HepG2 (cell line): Measurements from ENCODE around the gene DST.

ENCODE experiments used
- AGO1 ChIP-seq: fragments of 200-400 bp; formaldehyde crosslinking; IDR thresholded peaks from 2 replicates; pipeline ENCODE4 v1.6.1; 2017; ENCODE audit warnings: mild to moderate bottlenecking, low read depth, low read length, moderate library complexity; ENCODE audit not compliant: poor library complexity, severe bottlenecking
- ARHGAP35 ChIP-seq: sonication (generic); formaldehyde crosslinking; IDR thresholded peaks from 2 replicates; pipeline ENCODE4 v1.9.0; 2022; ENCODE audit warnings: mild to moderate bottlenecking, inconsistent platforms, moderate library complexity, missing genetic modification reagents, borderline replicate concordance
- ASH2L ChIP-seq: fragments of 300-600, 200-600 bp; sonication (generic); IDR thresholded peaks from 2 replicates; pipeline ENCODE4 v1.7.0; 2017; ENCODE audit warnings: low read depth, mild to moderate bottlenecking, moderate library complexity, mixed read lengths, low read length; ENCODE audit not compliant: insufficient read length
- CTCF ChIP-seq: sonication (generic); formaldehyde crosslinking; IDR thresholded peaks from 2 replicates; pipeline ENCODE4 v1.5.0; 2020; ENCODE audit warnings: mild to moderate bottlenecking, missing genetic modification reagents, moderate library complexity
- DNMT1 ChIP-seq: sonication (generic); formaldehyde crosslinking; IDR thresholded peaks from 2 replicates; pipeline ENCODE4 v1.5.1; 2020; ENCODE audit warnings: mild to moderate bottlenecking, missing genetic modification reagents
- LCORL ChIP-seq, 2 experiments: fragments of 450-650 bp in 1 of 2; sonication (generic) in 1 of 2; formaldehyde crosslinking in 1 of 2; IDR thresholded peaks; 2 replicates each; pipeline versions ENCODE4 v1.5.0 to v1.6.1; 2017 to 2020; ENCODE audit warnings: antibody characterized with exemption in 1 of 2, missing genetic modification reagents in 1 of 2
- NR3C1 ChIP-seq: sonication (generic); formaldehyde crosslinking; IDR thresholded peaks from 2 replicates; pipeline ENCODE4 v1.4.0; 2020; ENCODE audit warnings: missing genetic modification reagents
- PHF20 ChIP-seq: sonication (generic); formaldehyde crosslinking; IDR thresholded peaks from 2 replicates; pipeline ENCODE4 v1.5.0; 2020; ENCODE audit warnings: mild to moderate bottlenecking, missing genetic modification reagents
- POLR2A ChIP-seq, 2 experiments: IDR thresholded peaks; 2 replicates each; pipeline ENCODE4 v1.6.1; 2011; ENCODE audit warnings: low read depth in 2 of 2, low read length in 2 of 2, mild to moderate bottlenecking in 1 of 2, moderate library complexity in 1 of 2; ENCODE audit not compliant: insufficient read depth in 1 of 2
- RELA ChIP-seq: sonication (generic); formaldehyde crosslinking; IDR thresholded peaks from 2 replicates; pipeline ENCODE4 v1.4.0; 2020; ENCODE audit warnings: missing genetic modification reagents
- TAF15 ChIP-seq: fragments of 200-400 bp; formaldehyde crosslinking; IDR thresholded peaks from one replicate; pipeline ENCODE4 v1.6.1; 2018; ENCODE audit warnings: mild to moderate bottlenecking, low read depth, low read length; ENCODE audit not compliant: poor library complexity, severe bottlenecking
- TCF7 ChIP-seq: sonication (generic); IDR thresholded peaks from 2 replicates; pipeline ENCODE4 v1.6.1; 2016; ENCODE audit warnings: antibody characterized with exemption, low read depth
- ZNF143 ChIP-seq: sonication (generic); formaldehyde crosslinking; IDR thresholded peaks from 2 replicates; pipeline ENCODE4 v1.4.0; 2020; ENCODE audit warnings: missing genetic modification reagents
- ZNF263 ChIP-seq: sonication (generic); formaldehyde crosslinking; IDR thresholded peaks from 2 replicates; pipeline ENCODE4 v1.4.0; 2020; ENCODE audit warnings: missing genetic modification reagents

- TF ChIP-seq POLR2A (IDR thresholded peaks at IDR 0.05; ENCODE audit: insufficient read depth in 1 of 2, low read depth in 2 of 2, low read length in 2 of 2), result no peak
- no peak for TF ChIP-seq RELA (CRISPR knock-in tag)
- no peak for TF ChIP-seq LCORL (IDR thresholded peaks at IDR 0.05)
- no peak for TF ChIP-seq LCORL (CRISPR knock-in tag; IDR thresholded peaks at IDR 0.05)
- no peak for TF ChIP-seq ZNF263
- TF ChIP-seq CTCF (CRISPR knock-in tag), result no peak
- no peak for TF ChIP-seq PHF20 (CRISPR knock-in tag)
- TF ChIP-seq AGO1, result no peak
- no peak for TF ChIP-seq DNMT1
- TF ChIP-seq ASH2L, result no peak
- no peak for TF ChIP-seq NR3C1 (CRISPR knock-in tag)
- TF ChIP-seq TCF7, result no peak
- TF ChIP-seq ZNF143 (CRISPR knock-in tag), result no peak
- TF ChIP-seq TAF15, result no peak
- TF ChIP-seq ARHGAP35, result no peak
Observed at GRCh38 chr6:56677559-56677958, 34.9 kb upstream of the DST start.
